Muscle layer of duodenum (tissue), 2 donors: Measurements from ENCODE around the gene CHST3.

ENCODE experiments used
- H3K27ac ChIP-seq: one replicate; pipeline ENCODE4 v1.7.0; 2013; ENCODE audit warnings: mild to moderate bottlenecking, low read length
- H3K27me3 ChIP-seq: one replicate; pipeline ENCODE4 v1.7.0; 2013; ENCODE audit warnings: low read depth, mild to moderate bottlenecking, control low read depth, low read length
- H3K36me3 ChIP-seq, 2 donors: one replicate each; pipeline ENCODE4 v1.7.0; 2013; ENCODE audit warnings: low read length in 2 of 2, control low read depth in 1 of 2, mild to moderate bottlenecking in 1 of 2; ENCODE audit not compliant: insufficient read depth in 2 of 2, control insufficient read depth in 1 of 2
- H3K4me1 ChIP-seq, 2 donors: one replicate each; pipeline ENCODE4 v1.7.0; 2013; ENCODE audit warnings: low read length in 2 of 2, mild to moderate bottlenecking in 2 of 2, control low read depth in 1 of 2, moderate library complexity in 1 of 2; ENCODE audit not compliant: insufficient read depth in 2 of 2, control insufficient read depth in 1 of 2
- H3K4me3 ChIP-seq, 2 donors: one replicate each; pipeline ENCODE4 v1.7.0; 2013; ENCODE audit warnings: low read length in 2 of 2, low read depth in 1 of 2, mild to moderate bottlenecking in 1 of 2
- H3K9me3 ChIP-seq, 2 donors: one replicate each; pipeline ENCODE4 v1.7.0; 2013; ENCODE audit warnings: low read length in 2 of 2, control low read depth in 1 of 2, mild to moderate bottlenecking in 1 of 2; ENCODE audit not compliant: control insufficient read depth in 1 of 2
- donor health status: healthy.

Gene CHST3

DNA sequence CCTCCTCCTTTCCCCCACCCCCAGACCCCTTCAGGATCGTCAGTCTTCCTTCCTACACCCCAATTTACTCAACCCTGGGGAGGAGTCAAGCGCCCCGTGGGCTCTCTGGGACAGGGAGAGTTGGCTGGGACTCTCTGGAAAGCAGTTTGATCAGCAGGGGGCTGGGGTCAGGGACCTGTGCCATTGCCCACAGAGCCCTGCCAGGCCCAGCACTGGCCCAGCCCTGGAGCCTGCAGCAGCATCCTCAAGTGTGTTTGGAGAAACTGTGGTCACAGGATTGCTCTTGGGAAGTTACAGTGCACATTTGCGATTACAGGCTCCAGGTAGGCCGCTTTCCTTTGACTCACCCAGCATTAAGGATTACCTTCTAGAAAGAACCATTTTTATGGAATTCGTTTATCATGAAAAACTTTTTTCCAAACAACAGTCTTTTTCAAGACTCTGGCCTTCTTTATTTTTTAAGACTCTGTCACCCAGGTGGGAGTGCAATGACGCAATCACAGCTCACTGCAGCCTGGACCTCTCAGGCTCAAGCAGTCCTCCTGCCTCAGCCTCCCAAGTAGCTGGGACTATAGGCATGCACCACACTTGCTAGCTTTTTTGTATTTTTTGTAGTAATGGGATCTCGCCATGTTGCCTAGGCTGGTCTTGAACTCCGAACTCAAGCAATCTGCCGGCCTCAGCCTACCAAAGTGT lies 50.7 kb downstream of the CHST3 start:
- Histone ChIP-seq H3K27ac (no peak overlapping the region), H3K9me3 (no peaks in the 10 kb centered on the region), H3K4me1 (peaks cover 5 to 33% of the 10 kb centered on the region in 2 donors), H3K27me3 (no peaks in the 10 kb centered on the region), H3K4me3 (no peak overlapping the region), H3K36me3 (no peaks in the 10 kb centered on the region)

DNA sequence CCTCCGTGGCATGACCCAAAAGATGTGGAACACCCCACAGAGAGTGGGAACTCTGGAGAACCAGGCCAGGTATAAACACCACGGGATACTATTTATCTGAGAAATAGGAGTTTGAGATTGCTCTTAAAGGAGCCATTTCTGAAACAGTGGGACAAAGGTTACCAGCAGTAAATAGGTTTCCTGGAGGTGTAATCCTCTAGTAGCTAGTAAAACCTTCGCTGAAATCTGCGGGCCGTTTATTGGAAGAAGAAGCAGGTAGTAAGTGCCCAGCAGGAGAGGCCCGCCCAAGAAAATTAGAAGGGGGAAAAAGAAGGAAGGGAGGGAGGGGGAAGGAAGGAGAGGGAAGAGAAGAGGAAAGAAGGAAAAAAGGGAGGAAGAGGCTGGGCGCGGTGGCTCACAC lies 51.6 kb downstream of the CHST3 start:
- Histone ChIP-seq H3K27ac (no peak overlapping the region), H3K9me3 (no peaks in the 10 kb centered on the region), H3K4me1 (peaks cover 0 to 23% of the 10 kb centered on the region in 2 donors), H3K4me3 (no peak overlapping the region), H3K27me3 (no peaks in the 10 kb centered on the region), H3K36me3 (no peaks in the 10 kb centered on the region)

DNA sequence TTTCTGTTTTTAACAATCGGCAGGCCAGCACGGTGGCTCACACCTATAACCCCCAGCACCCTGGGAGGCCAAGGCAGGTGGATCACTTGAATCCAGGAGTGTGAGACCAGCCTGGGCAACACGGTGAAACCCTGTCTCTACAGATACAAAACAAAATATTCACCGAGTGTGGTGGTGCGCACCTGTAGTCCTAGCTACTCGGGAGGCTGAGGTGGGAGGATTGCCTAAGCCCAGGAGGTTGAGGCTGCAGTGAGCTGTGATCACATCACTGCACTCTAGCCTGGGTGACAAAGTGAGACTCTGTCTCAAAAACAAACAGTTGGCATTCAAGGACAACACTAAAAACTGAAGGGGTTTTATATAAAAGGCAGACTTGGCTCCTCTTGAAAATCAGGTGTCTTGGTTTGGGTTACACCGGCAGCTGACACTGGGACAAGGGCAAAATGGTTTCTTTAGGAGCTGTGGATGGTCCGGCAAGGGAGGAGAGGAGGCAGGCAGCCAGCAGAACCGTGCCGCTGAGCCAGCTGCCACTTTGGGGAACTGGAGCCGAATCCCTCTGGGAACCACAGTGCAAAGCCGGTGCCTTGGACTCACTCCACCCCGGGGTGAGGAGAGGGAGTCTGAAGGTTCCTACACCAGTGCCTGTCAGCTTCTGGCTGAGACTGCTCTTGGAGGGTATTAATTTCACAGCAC lies 52.6 kb downstream of the CHST3 start:
- peaks cover 0 to 16% of the 10 kb centered on the region in 2 donors for H3K4me1 ChIP-seq
- H3K4me3 ChIP-seq, result no peak overlapping the region
- no peaks in the 10 kb centered on the region for H3K27me3 ChIP-seq
- H3K36me3 ChIP-seq, result no peaks in the 10 kb centered on the region
- no peaks in the 10 kb centered on the region for H3K9me3 ChIP-seq
- H3K27ac ChIP-seq, result no peak overlapping the region

DNA sequence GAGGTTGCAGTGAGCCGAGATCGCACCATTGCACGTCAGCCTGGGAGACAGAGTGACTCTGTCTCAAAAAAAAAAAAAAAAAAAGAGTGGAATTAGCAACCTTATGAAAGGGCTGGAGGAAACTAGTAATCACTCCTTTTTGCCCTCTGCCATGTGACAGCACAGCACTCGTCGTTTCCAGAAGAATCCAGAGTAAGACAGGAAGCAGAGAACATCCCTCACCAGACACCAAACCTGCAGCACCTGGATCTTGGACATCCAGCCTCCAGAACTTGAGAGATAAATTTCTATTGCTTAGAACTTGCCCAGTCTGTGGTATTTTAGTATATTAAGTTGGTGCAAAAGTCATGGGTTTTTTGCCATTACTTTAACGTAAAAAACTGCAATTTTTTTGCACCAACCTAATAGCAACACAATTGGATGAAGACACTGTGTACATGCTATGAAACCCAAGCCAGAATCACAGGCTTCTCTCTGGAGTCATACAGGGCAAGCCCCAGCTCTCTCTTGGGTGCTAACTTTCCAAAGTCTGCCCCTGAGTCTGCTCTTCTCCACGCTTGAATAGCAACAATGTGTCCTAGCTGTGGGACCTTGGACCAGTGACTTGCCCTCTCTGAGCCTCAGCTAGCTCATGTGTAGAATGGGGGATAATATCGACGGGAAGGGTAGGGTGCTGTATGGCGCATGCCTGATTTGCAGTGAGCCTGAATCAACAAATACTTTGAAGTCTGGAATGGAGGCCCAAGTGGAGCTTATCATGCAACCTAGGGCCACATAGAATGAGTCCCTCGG lies 55.1 kb downstream of the CHST3 start:
- no peak overlapping the region for H3K27ac ChIP-seq
- no peaks in the 10 kb centered on the region for H3K27me3 ChIP-seq
- peaks cover 0 to 16% of the 10 kb centered on the region in 2 donors for H3K4me1 ChIP-seq
- no peaks in the 10 kb centered on the region for H3K9me3 ChIP-seq
- no peak overlapping the region for H3K4me3 ChIP-seq
- H3K36me3 ChIP-seq, result no peaks in the 10 kb centered on the region

DNA sequence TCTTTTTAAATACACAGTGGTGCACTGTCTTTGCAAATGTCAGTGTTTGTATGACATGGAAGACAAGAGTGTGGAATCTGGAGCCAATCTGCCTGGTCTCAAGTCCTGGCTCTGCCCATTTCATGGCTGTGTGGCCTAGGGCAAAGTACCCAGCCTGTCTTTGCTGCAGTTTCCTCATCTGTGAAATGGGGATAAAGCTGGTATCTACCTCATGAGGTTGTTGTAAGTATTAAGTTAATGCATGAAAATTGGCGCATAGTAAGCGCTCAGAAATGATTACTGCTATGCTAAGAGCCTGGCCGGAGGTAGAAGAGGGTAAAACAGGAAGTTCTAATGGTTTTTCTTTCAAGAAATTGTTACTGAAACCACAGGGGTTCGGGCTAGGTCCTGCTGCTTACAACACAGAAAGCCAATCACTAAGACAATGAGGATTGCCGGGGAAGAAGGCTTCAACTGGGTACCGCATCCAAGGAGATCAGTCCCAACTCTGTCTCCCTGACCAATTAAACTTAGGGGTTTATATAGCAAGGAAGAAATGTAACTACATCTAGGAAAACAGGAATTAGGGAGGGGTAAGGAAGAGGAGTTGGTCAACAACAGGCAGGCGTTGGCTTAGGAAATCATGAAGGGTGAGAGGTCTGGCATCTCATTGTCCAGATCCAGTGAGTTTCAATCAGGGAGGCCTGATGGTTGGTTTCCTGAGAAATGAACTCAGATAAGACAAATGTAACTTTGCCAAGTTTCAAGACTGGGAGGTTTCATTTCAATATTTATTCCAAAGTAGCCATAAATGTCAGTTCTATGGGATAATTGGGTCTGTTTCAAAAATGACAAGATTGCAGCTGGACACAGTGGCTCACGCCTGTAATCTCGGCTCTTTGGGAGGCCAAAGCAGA lies 57.0 kb downstream of the CHST3 start:
- H3K27me3 ChIP-seq, result no peaks in the 10 kb centered on the region
- H3K27ac ChIP-seq, result no peak overlapping the region
- no peaks in the 10 kb centered on the region for H3K9me3 ChIP-seq
- H3K4me1 ChIP-seq, result peaks cover 0 to 16% of the 10 kb centered on the region in 2 donors
- no peak overlapping the region for H3K4me3 ChIP-seq
- no peaks in the 10 kb centered on the region for H3K36me3 ChIP-seq

DNA sequence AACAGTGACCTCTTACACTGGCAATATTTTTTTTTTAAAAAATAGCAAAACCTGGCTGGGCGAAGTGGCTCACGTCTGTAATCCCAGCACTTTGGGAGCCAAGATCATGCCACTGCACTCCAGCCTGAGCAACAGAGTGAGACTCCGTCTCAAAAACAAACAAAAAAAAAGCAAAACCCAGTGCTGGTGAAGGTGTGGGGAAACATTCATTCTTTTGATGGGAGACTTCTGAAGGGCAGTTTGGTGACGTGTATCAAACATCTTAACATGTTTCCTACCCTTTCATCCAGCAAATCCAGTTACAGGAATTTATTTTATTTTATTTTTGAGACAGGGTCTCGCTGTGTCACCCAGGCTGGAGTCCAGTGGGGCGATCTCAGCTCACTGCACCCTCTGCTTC lies 58.0 kb downstream of the CHST3 start:
- no peaks in the 10 kb centered on the region for H3K27me3 ChIP-seq
- peaks cover 0 to 11% of the 10 kb centered on the region in 2 donors for H3K4me1 ChIP-seq
- no peaks in the 10 kb centered on the region for H3K9me3 ChIP-seq
- no peaks in the 10 kb centered on the region for H3K36me3 ChIP-seq
- no peak overlapping the region for H3K27ac ChIP-seq
- H3K4me3 ChIP-seq, result no peak overlapping the region

DNA sequence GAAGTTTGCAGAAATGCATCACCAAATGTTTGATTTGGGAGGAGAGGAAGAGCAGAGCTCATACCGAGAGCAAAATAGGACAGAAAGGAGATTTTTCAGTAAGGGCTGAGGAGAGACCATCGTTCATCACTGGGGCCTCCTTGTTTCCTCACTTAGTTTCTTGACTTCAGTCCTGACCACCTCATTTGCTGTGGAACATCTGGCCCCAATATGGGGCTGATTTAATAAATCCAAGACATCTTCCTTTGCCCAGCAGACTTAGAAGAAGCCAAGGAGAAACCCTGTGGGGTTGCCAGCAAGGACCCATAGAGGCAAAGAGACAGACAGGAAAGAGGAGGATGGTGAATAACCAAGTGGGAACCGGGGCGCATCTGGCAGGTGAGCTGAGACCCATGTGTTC lies 60.4 kb downstream of the CHST3 start:
- H3K4me3 ChIP-seq, result no peak overlapping the region
- H3K4me1 ChIP-seq, result no peaks in the 10 kb centered on the region
- H3K9me3 ChIP-seq, result no peaks in the 10 kb centered on the region
- no peak overlapping the region for H3K27ac ChIP-seq
- no peaks in the 10 kb centered on the region for H3K36me3 ChIP-seq
- no peaks in the 10 kb centered on the region for H3K27me3 ChIP-seq

DNA sequence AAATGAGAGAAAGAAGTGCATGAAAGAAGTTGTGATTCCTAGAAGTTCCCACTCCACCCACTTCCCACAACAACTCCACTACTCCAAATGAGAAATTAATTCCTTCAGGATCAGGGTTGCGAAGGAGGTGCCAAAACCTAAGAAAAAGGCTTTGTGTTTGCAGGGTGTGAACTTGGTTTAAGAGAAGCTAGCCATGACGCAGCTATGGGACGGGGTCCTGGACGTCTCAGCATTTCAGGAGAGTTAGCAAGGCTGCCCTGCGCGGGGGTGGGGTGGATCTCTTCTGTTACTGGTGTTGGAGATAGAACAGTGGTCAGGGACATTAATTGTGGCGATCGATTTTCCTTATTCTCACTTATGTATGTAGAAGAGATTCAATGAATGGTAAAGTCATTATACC lies 61.2 kb downstream of the CHST3 start:
- Histone ChIP-seq H3K36me3 (no peaks in the 10 kb centered on the region), H3K27ac (no peak overlapping the region)

DNA sequence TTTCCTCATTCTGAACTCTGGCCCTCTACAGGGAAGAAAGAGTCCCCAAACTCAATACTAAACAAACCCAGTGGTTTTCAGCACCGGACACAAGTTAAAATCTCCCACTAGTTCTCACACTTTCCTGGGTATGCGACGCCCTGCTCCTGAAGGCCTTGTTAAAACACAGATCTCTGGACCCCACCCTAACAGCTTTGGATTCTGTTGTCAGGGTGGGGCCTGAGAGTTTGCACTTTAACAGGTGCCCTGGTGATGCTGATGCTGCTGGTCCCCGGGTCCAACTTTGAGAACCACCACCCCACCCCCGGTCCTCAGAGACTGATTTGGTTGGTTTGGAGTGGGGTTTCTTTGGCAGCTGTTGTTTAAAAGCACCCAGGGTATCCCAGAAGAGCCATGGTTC lies 61.6 kb downstream of the CHST3 start:
- Histone ChIP-seq H3K27ac (no peak overlapping the region), H3K9me3 (no peaks in the 10 kb centered on the region), H3K27me3 (no peaks in the 10 kb centered on the region), H3K36me3 (no peaks in the 10 kb centered on the region), H3K4me1 (no peaks in the 10 kb centered on the region), H3K4me3 (no peak overlapping the region)

More for the DNA sequence above, 61.2 kb downstream of the CHST3 start:
- no peaks in the 10 kb centered on the region for H3K27me3 ChIP-seq
- H3K9me3 ChIP-seq, result no peaks in the 10 kb centered on the region
- H3K4me1 ChIP-seq, result no peaks in the 10 kb centered on the region
- H3K4me3 ChIP-seq, result no peak overlapping the region

DNA sequence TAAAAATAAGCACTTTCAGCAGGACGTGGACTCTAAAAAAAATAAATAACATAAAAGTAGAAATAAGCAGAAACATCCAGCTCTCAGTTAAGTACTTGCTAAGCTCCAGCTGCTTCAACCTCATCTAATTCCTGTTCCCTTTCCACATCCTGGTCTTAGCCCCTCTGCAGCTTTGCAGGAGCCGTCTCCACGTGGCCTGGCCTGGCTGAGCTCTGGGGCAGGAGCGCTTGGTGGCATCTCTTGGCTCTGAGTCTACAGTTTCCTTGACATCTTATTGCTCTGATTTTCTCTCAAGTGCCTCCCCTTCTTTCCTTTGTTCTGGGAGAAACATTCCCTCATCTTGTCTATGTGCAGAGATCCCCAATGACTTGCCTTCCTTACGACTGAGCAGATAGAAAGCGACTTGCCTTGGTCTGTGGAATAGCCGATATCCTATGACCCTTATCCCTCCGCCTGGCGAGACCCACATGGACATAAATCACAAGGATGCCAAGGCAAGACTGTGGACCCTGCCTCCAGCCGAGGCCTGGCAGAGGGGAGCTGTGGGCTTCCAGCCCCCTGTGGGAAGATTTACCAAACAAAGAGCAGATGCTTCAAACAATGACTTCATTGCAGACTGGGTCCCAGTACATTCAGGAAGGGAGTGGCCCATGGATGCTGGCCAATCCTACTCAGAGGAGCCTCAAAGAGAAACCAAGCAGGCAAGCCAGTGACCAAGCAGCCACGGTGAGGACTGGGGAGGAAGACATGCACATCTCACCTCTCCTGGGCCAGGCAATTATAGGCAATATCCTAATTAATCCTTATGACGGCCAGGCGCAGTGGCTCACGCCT lies 62.3 kb downstream of the CHST3 start:
- Histone ChIP-seq H3K4me1 (no peaks in the 10 kb centered on the region), H3K9me3 (no peaks in the 10 kb centered on the region), H3K4me3 (no peak overlapping the region), H3K27ac (no peak overlapping the region), H3K27me3 (no peaks in the 10 kb centered on the region), H3K36me3 (no peaks in the 10 kb centered on the region)
